HG02840 (cell line): Measurements from ENCODE around the gene EPS8L1.
"Not testable (repeated sequence)": the region's sequence is repeated elsewhere in the genome, so short reads cannot be mapped to it uniquely, and the experiment has no call there.

Experiments used
- ATAC-seq: cut with Tn5 transposase; IDR thresholded peaks from one replicate; pipeline ENCODE4 v1.9.1; 2021; ENCODE audit warnings: mild to moderate bottlenecking, moderate library complexity, moderate number of reproducible peaks; ENCODE audit not compliant: unreplicated experiment, low FRiP score

Gene EPS8L1

DNA sequence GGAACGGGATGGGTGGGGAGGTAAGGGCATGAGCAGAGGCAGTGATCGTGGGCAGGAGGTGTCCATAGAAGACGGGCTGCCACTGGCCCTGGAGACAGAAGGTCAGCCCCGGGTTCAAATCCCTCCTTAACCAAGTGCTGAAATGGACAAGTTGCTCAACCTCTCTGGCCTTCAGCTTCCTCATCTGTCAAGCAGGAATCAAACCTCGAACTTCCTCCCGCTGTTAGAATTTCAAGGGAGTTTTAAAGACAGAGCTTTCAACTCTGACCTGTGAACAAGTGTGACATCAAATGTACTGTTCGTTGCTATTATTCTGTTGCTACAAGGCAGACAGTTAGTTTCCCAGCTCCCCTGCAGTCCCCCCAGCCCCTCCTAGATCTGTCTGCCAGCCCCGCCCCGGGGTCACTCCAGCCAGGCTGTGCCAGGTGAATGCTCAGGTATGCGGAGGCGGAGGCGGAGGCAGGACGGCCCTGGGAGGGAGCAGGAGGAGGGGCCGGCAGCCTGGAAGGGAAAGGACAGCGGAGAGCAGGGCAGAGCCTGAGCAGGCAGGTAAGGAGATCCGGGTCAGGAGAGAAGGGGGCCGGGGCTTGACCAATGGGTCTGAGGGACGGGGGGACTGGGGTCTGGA is at the start of gene EPS8L1:
Gene EPS8L1 (plus strand): TSS at position 499 of the 628 bp plus-strand sequence. CDS start 576 bp downstream, outside the sequence.
- no peak for ATAC-seq

DNA sequence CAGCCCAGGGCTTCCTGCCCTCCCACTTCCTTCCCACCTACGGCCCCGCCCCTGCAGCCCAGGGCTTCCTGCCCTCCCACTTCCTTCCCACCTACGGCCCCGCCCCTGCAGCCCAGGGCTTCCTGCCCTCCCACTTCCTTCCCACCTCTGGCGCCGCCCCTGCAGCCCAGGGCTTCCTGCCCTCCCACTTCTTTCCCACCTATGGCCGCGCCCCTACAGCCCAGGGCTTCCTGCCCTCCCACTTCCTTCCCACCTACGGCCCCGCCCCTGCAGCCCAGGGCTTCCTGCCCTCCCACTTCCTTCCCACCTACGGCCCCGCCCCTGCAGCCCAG is 48.6 kb upstream of the EPS8L1 start:
- not testable (repeated sequence) for ATAC-seq

DNA sequence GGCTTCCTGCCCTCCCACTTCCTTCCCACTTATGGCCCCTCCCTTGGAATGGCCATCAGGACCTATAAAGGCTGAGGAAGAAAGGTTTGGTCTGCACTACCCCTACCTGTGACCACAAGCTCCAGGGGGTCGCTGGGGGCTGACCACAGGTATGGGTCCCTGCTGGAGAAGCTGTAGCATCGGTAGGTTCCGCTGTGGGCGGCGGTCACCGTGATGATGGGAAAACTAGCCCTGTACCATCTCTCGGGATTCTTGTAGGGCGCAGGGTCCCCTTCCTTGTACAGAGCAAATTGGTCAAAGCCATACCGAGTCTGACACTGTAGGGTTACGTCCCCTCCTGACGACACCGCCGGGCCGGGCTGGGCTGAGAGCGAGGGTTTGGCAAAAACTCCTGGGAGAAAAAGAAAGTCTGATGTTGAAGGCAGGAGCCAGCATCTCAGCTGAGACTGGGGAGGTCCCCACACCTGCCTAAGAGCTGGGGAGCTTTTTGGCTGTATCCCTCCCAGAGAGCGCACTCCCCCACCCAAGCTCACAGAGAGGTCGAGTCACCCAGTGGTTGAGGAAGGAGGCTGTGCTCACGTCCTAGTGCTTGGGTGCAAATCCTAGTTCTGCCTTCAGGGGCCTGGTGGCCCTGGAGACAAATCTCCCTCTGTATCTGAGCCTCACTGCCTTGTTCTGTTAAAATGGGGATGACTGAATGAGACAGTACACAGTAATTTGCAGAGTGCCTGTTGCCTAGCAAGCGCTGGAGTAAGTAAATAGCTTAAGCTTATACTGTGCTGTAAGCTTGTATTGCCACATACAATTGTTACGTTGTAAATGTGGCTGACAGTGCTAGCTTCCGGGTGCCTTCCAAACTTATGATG is 48.0 kb upstream of the EPS8L1 start:
- ATAC-seq, result no peak

DNA sequence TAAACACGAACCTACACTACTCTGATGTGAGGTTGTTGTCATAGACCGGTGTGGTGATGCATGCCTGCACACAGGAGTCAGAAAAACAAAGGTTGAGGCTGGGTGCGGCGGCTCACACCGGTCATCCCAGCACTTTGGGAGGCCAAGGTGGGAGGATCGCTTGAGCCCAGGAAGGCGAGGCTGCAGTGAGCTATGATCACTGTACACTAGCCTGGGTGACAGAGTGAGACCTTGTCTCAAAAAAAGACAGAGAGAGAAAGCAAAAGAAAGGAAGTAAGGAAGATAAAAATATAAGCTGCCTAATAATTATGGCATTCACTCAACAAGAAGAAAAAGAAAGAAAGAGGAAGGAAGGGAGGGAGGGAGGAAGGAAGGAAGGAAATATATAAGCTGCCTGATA is 46.9 kb upstream of the EPS8L1 start:
- ATAC-seq, result no peak

DNA sequence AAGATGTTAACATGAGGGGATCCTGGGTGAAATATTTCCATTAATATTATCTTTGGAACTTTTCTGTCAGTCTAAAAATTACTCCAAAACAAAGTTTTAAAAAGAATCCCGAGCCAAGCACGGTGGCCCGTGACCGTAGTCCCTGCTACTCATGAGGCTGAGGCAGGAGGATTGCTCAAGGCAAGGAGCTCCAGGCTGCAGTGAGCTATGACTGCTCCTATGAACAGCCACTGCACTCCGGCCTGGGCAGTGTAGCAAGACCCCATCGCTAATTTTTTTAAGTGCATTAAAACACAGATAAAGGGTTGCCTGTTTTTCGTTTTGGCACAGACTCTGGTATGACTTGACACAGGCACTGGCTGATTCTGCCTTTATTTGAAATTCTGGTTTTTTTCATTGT is 44.5 kb upstream of the EPS8L1 start:
- no peak for ATAC-seq

DNA sequence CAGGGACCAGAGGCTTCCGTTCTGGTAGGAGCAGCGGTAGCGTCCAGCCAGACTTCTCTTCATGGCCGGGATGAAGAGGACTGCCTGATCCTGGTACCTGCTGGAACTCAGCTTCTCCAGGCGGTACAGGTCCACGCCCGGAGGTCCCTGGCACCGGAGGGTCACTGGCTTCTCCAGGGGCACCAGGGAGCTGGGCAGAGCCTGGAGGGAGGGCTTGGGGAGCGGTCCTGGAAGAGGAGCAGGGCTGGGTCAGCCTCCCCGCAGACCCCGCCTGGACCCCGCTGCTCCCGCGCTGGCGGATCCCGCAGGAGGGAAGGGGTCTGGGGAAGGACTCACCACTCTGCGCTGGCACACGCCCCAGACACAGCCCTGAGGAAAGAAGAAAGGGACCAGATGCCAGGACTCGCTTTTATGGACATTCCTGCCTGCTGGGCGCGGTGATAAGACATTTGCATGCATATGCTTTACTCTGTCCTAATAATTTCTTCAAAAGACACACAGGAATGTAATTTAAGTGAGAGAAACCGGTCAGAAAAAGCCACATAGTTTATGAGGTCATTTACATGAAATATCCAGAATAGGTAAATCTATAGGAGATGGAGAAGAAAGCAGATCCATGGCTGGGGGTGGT is 43.4 kb upstream of the EPS8L1 start:
- no peak for ATAC-seq

DNA sequence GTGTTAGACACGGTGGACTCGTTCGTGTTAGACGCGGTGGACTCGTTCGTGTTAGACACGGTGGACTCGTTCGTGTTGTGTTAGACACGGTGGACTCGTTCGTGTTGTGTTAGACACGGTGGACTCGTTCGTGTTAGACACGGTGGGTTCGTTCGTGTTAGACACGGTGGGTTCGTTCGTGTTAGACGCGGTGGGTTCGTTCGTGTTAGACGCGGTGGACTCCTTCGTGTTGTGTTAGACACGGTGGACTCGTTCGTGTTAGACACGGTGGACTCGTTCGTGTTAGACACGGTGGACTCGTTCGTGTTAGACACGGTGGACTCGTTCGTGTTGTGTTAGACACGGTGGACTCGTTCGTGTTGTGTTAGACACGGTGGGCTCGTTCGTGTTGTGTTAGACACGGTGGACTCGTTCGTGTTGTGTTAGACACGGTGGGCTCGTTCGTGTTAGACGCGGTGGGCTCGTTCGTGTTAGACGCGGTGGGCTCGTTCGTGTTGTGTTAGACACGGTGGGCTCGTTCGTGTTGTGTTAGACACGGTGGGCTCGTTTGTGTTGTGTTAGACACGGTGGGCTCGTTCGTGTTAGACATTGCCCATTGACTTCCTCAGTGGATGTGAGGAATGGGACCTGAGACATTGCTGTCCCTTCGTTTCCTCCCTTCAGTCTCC is 42.6 kb upstream of the EPS8L1 start:
- ATAC-seq, result not testable (repeated sequence)

DNA sequence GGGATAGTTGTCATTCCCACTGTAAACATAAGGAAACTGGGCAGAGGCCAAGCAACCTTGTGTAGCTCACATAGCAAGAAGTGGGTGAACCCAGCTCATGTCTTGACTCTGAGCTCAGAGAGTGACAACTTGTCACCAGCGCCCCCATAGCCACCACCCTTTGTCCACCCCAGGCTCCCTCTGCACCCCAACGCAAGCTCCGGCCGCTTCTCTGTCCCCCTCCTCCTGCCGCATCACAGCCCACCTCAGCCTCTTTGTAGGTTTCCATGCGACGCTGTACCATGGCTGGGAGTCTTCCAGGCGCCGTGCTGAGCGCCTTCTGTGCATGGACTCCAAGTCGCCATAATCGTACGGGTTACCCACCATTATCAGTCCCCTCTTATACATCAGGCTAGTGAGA is 40.9 kb upstream of the EPS8L1 start:
- no peak for ATAC-seq

DNA sequence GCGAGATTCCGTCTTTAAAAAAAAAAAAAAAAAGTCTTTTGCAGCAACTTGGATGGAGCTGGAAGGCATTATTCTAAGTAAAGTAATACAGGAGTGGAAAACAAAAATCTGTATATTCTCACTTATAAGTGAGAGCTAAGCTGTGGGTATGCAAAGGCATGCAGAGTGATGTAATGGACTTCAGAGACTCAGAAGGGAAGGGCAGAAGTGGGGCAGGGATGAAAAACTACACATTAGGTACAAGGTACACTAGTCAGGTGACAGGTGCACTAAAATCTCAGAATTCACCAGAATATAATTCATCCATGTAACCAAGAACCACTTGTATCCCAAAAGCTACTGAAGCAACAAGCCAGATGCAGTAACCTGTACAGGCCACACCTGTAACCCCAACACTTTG is 39.6 kb upstream of the EPS8L1 start:
- ATAC-seq, result no peak

DNA sequence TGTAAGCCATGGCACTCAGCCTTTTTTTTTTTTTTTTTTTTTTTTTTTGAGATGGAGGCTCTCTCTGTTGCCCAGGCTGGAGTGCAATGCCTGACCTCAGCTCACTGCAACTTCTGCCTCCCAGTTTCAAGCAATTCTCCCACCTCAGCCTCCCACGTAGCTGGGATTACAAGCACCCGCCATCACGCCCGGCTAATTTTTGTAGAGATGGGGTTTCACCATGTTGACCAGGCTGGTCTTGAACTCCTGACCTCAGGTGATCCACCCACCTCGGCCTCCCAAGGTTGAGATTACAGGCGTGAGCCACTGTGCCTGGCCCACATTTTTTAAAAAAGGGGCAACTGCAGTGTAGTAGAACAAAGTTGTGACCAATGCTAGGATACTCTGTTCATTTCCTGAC is 38.1 kb upstream of the EPS8L1 start:
- not testable (repeated sequence) for ATAC-seq

DNA sequence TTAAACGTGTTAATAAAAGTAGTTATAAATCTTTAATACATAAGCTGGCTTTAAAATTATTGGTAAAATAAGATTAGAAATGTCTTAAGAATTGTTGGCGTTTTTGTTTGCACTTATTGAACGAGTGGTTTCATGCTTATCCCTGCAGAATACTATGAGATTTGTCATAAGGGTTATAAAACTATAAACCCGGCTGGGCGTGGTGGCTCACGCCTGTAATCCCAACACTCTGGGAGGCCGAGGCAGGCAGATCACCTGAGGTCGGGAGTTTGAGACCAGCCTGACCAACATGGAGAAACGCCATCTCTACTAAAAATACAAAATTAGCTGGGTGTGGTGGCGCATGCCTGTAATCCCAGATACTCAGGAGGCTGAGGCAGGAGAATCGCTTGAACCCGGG is 35.0 kb upstream of the EPS8L1 start:
- not testable (repeated sequence) for ATAC-seq

DNA sequence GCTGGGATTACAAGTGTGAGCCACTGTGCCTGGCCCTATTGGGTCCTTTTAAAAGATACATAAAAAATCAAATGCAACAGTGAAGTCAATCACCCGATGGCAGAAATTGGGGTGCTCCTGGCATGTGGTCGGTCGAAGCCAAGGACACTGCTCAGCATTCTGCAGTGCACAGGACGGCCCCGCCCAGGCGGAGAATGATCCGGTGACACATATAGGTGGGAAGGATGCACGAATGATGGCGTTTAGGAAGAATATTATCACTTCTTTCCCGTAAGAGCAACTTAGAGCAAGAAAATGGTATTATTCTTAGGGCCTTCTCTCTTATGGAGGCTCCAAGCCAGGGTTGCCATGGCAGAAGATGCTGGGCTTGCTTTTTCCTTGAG is 34.4 kb upstream of the EPS8L1 start:
- no peak for ATAC-seq

DNA sequence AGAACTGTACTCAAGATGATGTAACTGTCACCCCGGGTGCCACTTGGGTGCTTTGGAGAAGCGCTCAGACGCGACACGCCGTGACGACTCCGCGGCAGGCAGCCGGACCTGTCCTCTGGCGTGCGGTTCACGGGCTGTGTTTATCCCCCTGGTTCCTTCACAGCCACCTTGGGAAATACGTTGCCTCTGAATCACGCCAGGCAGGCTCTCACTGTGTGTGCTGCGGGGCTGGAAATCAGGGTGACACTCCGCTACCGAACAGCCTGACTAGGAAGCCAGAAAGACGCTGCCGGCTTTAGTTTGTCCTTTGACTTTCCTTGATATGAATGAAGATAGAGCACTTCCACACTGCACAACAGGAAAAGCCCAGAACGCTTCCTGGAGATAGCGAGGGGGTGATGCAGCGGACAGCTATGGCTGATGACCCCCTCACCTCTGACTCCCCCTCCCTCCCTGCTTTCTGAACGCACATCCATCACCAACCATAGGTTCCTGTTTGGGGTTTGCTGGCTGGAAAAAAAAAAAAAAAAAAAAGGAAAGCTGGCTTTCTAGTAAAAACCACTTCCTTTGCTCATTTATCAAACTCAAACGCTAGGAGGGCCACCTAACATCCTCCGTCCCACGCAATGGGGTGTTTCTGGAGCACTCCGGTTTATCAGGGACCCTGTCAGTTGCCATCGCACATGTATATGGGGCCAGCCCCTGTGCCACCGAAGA is 33.9 kb upstream of the EPS8L1 start:
- no peak for ATAC-seq

DNA sequence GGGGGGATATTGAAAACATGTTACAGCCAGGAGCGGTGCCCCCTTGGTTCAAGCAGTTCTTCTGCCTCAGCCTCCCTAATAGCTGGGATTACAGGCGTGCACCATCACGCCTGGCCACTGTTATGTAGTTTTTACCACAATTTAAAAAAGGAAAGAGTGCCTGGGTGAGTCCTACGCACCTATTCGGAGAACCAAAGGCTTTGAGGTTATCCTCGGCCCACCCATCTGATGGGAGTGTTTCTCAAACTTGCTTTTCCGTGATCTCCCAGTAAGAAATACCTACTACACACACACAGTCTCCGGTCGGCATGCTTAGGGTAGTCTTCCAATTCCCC is 33.4 kb upstream of the EPS8L1 start:
- no peak for ATAC-seq

DNA sequence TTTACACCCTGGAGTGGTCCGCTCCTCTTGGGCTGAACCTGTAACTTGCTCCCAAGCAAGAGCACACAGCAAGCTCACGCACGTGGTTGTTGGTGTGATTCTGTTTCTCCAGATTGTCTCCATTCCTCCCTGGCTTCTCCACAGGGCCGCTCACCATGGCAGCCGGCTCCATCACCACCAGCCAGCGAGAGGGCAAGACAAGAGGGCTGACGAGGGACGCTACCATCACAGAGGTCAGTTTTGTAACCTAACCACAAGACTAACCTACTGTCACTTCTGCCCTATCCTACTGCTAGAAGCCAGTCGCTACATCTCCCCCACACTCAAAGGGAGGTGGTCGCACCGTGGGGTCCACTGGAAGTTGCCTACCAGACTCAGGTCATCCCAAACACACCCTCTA is 33.0 kb upstream of the EPS8L1 start:
- no peak for ATAC-seq

DNA sequence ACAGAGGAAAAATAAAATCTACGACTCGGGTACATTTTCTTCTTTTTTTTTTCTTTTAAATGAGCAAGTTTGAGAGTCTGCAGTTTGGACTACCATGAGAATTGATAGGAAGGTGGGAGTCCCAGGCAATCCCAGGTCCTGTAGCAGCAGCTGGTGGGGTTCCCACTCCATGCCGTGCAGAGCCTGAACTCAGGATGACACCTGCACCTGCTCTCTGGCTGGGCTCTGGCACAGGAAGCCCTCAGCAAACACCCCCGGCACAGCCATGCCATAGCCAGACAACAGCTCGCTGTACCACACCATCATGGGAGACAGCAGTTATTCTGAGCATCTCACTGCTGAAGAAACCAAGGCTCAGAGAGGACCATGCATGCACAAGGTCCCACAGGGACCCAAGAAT is 31.4 kb upstream of the EPS8L1 start:
- ATAC-seq, result no peak

DNA sequence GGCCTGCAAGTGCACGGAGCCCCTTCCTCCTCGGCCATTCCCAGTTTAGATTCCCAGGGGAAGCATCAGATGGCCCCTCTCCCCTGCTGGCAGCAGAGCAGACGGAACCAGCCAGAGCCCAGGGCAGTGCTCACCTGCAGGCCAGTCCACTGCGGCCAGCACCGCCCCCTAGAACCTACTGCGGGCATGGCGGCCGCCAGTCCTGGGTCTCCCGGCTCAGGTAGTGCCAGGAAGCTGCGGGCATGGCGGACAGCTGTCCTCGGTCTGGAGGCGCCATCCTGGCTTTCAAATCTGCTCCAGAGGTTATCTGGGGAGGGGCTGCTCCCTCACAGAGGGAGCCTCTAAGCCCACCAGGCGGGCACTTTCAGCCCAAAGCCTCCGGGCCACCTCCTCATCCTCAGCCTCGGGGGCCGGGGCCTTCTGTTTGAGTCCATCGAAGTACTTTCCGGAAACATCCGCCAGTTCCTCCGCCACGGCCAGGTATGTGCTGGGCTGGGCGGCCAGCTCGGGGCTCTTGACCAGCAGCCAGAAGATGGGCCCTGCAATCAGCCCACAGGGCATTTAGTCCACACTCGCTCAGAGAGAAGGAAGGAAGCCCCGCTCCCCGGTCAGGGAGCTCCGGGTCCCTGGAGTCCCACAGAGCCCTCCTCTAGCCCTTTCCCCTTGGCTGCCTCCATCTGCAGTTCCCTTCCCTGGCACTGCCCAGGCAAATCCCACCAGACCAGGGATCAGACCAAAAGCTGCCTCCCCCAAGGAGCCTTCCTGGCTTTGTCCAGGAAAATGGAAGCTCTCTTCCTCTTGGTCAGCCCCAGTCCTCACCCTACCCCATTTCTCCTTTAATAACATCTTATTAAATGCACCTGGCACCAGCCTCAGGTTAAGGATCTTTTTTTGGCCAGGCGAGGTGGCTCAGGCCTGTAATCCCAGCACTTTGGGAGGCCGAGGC is 30.6 kb upstream of the EPS8L1 start:
- ATAC-seq, result no peak

DNA sequence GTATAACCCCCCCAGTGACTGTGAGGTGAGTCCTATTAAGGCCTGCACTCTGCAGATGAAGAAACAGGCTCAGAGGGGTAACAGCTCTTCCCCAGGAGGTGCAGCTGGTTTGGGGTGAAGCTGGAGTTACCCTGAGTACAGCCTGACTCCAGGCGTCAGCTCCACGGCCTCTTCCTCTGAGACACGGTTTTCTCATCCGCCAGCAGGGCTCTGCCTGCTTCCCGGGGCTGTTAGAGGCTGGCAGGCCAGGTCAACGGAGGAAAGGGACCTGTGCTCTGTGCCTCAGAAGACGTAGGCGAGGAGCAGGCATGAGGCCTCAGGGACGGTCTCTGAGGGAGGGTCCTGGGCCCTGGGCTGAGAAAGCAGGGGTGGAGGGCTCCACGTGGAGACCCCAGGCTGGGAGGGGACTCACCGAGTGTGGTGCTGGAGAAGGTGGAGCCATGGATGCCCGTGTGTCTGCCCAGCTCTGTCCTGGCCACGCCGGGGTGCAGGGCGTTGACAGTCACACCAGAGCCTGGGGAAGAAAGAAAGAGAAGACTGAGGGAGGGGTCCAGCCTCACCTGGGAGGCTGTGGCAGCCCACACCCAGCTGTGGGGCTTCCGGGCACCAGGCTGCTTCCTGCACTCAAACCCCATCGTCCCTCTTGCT is 28.6 kb upstream of the EPS8L1 start:
- no peak for ATAC-seq

DNA sequence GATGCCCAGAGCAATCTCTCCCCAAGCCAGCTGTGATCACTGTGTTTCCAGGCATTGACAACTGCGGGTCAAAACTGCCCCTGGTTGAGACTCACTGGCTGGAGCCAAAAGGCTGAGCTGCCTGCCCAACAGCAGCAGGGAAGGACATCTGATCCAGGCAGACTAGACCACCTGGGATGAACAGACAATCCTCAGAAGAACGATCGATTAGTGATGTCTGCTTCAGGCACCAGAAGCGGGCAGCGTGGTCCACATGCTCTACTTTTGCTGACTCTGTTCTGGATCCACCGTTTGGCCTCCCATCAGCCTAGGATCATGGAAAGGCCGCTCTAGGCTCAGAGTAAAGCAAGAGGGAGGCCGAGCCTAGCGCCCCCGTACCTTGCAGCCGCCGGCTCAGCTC is 27.7 kb upstream of the EPS8L1 start:
- no peak for ATAC-seq
